GM18907 (cell line): ENCODE measurements around the gene TSPAN5.

Experiments used
- ATAC-seq: cut with Tn5 transposase; IDR thresholded peaks from one replicate; pipeline ENCODE4 v1.9.1; 2021; ENCODE audit warnings: mild to moderate bottlenecking, moderate library complexity; ENCODE audit not compliant: unreplicated experiment

The TSPAN5 gene

GRCh38 chr4:98646422-98646821 is 12.0 kb downstream of the TSPAN5 start:
- ATAC-seq, result no peak

- ATAC-seq, result no peak
Observed at GRCh38 chr4:98645527-98645926, 12.9 kb downstream of the TSPAN5 start.

GRCh38 chr4:98643755-98644154 is 14.7 kb downstream of the TSPAN5 start:
- no peak for ATAC-seq

GRCh38 chr4:98642991-98643426 is 15.4 kb downstream of the TSPAN5 start:
- ATAC-seq, result no peak

GRCh38 chr4:98641906-98642668 is 16.3 kb downstream of the TSPAN5 start:
- ATAC-seq, result no peak

- ATAC-seq, result no peak
Observed at GRCh38 chr4:98641376-98641775, 17.0 kb downstream of the TSPAN5 start.

GRCh38 chr4:98639523-98639922 is 18.9 kb downstream of the TSPAN5 start:
- ATAC-seq, result peak; percentile 85

GRCh38 chr4:98639108-98639507 is 19.3 kb downstream of the TSPAN5 start:
- ATAC-seq, result peak; percentile 6

GRCh38 chr4:98638661-98639060 is 19.8 kb downstream of the TSPAN5 start:
- no peak for ATAC-seq

- no peak for ATAC-seq
Observed at GRCh38 chr4:98634061-98634460, 24.4 kb downstream of the TSPAN5 start.

- ATAC-seq, result no peak
Observed at GRCh38 chr4:98633159-98633558, 25.3 kb downstream of the TSPAN5 start.

- no peak for ATAC-seq
Observed at GRCh38 chr4:98632258-98632657, 26.2 kb downstream of the TSPAN5 start.

- ATAC-seq, result no peak
Observed at GRCh38 chr4:98631506-98631905, 26.9 kb downstream of the TSPAN5 start.

- no peak for ATAC-seq
Observed at GRCh38 chr4:98630737-98631454, 27.5 kb downstream of the TSPAN5 start.

GRCh38 chr4:98627531-98628257 is 30.7 kb downstream of the TSPAN5 start:
- no peak for ATAC-seq

- peak; percentile 46 for ATAC-seq
Observed at GRCh38 chr4:98626350-98626749, 32.1 kb downstream of the TSPAN5 start.

- no peak for ATAC-seq
Observed at GRCh38 chr4:98625920-98626319, 32.5 kb downstream of the TSPAN5 start.

GRCh38 chr4:98625399-98625798 is 33.0 kb downstream of the TSPAN5 start:
- no peak for ATAC-seq

- no peak for ATAC-seq
Observed at GRCh38 chr4:98624642-98625041, 33.8 kb downstream of the TSPAN5 start.

GRCh38 chr4:98624144-98624543 is 34.3 kb downstream of the TSPAN5 start:
- ATAC-seq, result no peak

- ATAC-seq, result no peak
Observed at GRCh38 chr4:98623126-98623802, 35.1 kb downstream of the TSPAN5 start.
